ENCODE results near the gene CSE1L. TPM values are rescaled to one million over a fixed set of nuclear protein-coding genes. Genes with fewer than 3 reads are reported as not detected.
A peak's percentile ranks its signal among the peaks of the same experiment; 100 is the strongest.

CSE1L gene
- polyA plus RNA-seq, 1 of the 3 experiments (the other 2 are of a cell fraction), result 18.8 TPM

- H3K9ac ChIP-seq, result peak overlapping the region; percentile 94
- H3K4me3 ChIP-seq (ENCODE audit: low read depth in 2 of 2, low read length in 1 of 2), result peak overlapping the region; percentile 85 to 90
- TF ChIP-seq, protein P1, sequence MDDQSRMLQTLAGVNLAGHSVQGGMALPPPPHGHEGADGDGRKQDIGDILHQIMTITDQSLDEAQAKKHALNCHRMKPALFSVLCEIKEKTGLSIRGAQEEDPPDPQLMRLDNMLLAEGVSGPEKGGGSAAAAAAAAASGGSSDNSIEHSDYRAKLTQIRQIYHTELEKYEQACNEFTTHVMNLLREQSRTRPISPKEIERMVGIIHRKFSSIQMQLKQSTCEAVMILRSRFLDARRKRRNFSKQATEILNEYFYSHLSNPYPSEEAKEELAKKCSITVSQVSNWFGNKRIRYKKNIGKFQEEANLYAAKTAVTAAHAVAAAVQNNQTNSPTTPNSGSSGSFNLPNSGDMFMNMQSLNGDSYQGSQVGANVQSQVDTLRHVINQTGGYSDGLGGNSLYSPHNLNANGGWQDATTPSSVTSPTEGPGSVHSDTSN (IDR thresholded peaks at IDR 0.05), result no peak
- TF ChIP-seq, protein P2, sequence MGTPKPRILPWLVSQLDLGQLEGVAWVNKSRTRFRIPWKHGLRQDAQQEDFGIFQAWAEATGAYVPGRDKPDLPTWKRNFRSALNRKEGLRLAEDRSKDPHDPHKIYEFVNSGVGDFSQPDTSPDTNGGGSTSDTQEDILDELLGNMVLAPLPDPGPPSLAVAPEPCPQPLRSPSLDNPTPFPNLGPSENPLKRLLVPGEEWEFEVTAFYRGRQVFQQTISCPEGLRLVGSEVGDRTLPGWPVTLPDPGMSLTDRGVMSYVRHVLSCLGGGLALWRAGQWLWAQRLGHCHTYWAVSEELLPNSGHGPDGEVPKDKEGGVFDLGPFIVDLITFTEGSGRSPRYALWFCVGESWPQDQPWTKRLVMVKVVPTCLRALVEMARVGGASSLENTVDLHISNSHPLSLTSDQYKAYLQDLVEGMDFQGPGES (IDR thresholded peaks at IDR 0.05; ENCODE audit: low read depth, low read length), result no peak
- TF ChIP-seq, protein P3, sequence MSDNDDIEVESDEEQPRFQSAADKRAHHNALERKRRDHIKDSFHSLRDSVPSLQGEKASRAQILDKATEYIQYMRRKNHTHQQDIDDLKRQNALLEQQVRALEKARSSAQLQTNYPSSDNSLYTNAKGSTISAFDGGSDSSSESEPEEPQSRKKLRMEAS (IDR thresholded peaks at IDR 0.05; ENCODE audit: low read depth), result no peak; the same call in 1 of the 2 replicates
- TF ChIP-seq GATA2 (CRISPR knock-in tag; IDR thresholded peaks at IDR 0.05) (no peak), TCF12 (IDR thresholded peaks at IDR 0.05) (no peak), FOXM1 (IDR thresholded peaks at IDR 0.05; ENCODE audit: low read depth) (no peak), JUND (IDR thresholded peaks at IDR 0.05) (no peak), TAF1 (IDR thresholded peaks at IDR 0.05; ENCODE audit: borderline replicate concordance, low read depth, low read length) (no peak), RXRA (IDR thresholded peaks at IDR 0.05; ENCODE audit: borderline replicate concordance, low read depth) (no peak), RFX5 (IDR thresholded peaks at IDR 0.05; ENCODE audit: low read length) (no peak), EZH2phosphoT487 (IDR thresholded peaks at IDR 0.05; ENCODE audit: borderline replicate concordance, low read depth) (no peak), MEF2A (IDR thresholded peaks at IDR 0.05; ENCODE audit: borderline replicate concordance, low read depth) (no peak), CHD2 (IDR thresholded peaks at IDR 0.05; ENCODE audit: low read length, partially characterized antibody) (no peak), YY1 (IDR thresholded peaks at IDR 0.05; ENCODE audit: low read depth) (no peak), NFIC (IDR thresholded peaks at IDR 0.05; ENCODE audit: borderline replicate concordance) (no peak), SIN3A (IDR thresholded peaks at IDR 0.05; ENCODE audit: borderline replicate concordance, low read depth, low read length) (no peak), POLR2AphosphoS5 (IDR thresholded peaks at IDR 0.05; ENCODE audit: low read depth, low read length) (no peak), MXI1 (IDR thresholded peaks at IDR 0.05; ENCODE audit: low read depth, low read length) (no peak)
- TF ChIP-seq, protein P4, sequence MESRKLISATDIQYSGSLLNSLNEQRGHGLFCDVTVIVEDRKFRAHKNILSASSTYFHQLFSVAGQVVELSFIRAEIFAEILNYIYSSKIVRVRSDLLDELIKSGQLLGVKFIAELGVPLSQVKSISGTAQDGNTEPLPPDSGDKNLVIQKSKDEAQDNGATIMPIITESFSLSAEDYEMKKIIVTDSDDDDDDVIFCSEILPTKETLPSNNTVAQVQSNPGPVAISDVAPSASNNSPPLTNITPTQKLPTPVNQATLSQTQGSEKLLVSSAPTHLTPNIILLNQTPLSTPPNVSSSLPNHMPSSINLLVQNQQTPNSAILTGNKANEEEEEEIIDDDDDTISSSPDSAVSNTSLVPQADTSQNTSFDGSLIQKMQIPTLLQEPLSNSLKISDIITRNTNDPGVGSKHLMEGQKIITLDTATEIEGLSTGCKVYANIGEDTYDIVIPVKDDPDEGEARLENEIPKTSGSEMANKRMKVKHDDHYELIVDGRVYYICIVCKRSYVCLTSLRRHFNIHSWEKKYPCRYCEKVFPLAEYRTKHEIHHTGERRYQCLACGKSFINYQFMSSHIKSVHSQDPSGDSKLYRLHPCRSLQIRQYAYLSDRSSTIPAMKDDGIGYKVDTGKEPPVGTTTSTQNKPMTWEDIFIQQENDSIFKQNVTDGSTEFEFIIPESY (IDR thresholded peaks at IDR 0.05; ENCODE audit: borderline replicate concordance, low read depth), result no peak
- peak overlapping the region; percentile 89 for H3K4me2 ChIP-seq
- 28% methylated on average over 10 of the region's 12 CpGs for WGBS (ENCODE audit: low lambda C conversion rate)
- H2AFZ ChIP-seq (ENCODE audit: low read depth), result peak overlapping the region; percentile 90
- peaks cover 28% of the 10 kb centered on the region; the same call in 1 of the 2 replicates for H4K20me1 ChIP-seq (ENCODE audit: insufficient read depth)
- H3K9me3 ChIP-seq, result no peaks in the 10 kb centered on the region
- H3K36me3 ChIP-seq (replicated peaks in 1 of 2; ENCODE audit: control insufficient read depth in 1 of 2, insufficient read depth in 2 of 2, low read length in 1 of 2), result peaks cover 0 to 5% of the 10 kb centered on the region in 2 experiments
- ChIA-PET POLR2A (no interaction called here), CTCF (interaction anchor here (1.0 to 2.1 kb wide), 4 partner anchors 12 to 489 kb away, joined by 3 to 7 read pairs (median 4); no protein-coding TSS in a partner anchor)
- peak overlapping the region; percentile 67 to 71 for H3K27ac ChIP-seq (ENCODE audit: low read depth in 2 of 2, low read length in 1 of 2)
- no peaks in the 10 kb centered on the region for H3K9me2 ChIP-seq
- H3K79me2 ChIP-seq (ENCODE audit: insufficient read depth), result peaks cover 40% of the 10 kb centered on the region
- peaks cover 8 to 9% of the 10 kb centered on the region in 2 experiments; a peak in 3 of 4 replicates for H3K4me1 ChIP-seq (ENCODE audit: control insufficient read depth in 1 of 2, insufficient read depth in 2 of 2, low read depth in 1 of 2, low read length in 1 of 2)
- H3K27me3 ChIP-seq (ENCODE audit: insufficient read depth), result no peaks in the 10 kb centered on the region
- no peaks in the 10 kb centered on the region for H3F3A ChIP-seq (replicated peaks; ENCODE audit: insufficient read depth)
- peak; percentile 25 for DNase-seq
These were observed 549 bp upstream of the CSE1L start for GRCh38 chr20:49045440-49046086.

All from SK-N-SH (cell line).